SIG-M5 treated with dmso at 0.1 percent for 504 hours (cell line): ENCODE results near the gene RETREG1.

Source experiments
- DNase-seq: peaks from one replicate; lab custom pipeline; 2025; ENCODE audit not compliant: unreplicated experiment; lab: John Stamatoyannopoulos, UW

The RETREG1 gene

GRCh38 chr5:16529306-16529705 is 87.5 kb downstream of the RETREG1 start:
- DNase-seq: no peak

GRCh38 chr5:16528382-16529110 is 88.3 kb downstream of the RETREG1 start:
- DNase-seq: no peak

GRCh38 chr5:16525651-16526050 is 91.1 kb downstream of the RETREG1 start:
- DNase-seq: no peak

- no peak for DNase-seq
Measured at GRCh38 chr5:16524286-16524685, 92.5 kb downstream of the RETREG1 start.

GRCh38 chr5:16521521-16522483 is 95.0 kb downstream of the RETREG1 start:
- no peak for DNase-seq

- no peak for DNase-seq
Measured at GRCh38 chr5:16520841-16521240, 96.0 kb downstream of the RETREG1 start.

GRCh38 chr5:16519435-16519834 is 97.4 kb downstream of the RETREG1 start:
- no peak for DNase-seq

GRCh38 chr5:16518606-16519005 is 98.2 kb downstream of the RETREG1 start:
- no peak for DNase-seq

- DNase-seq: no peak
Measured at GRCh38 chr5:16515532-16515931, 101.3 kb downstream of the RETREG1 start.

- DNase-seq: no peak
Measured at GRCh38 chr5:16510098-16510497, 106.7 kb downstream of the RETREG1 start.

- DNase-seq: no peak
Measured at GRCh38 chr5:16508730-16509531, 107.9 kb downstream of the RETREG1 start.

- DNase-seq: no peak
Measured at GRCh38 chr5:16507716-16508115, 109.1 kb downstream of the RETREG1 start.

GRCh38 chr5:16505904-16506303 is 110.9 kb downstream of the RETREG1 start:
- no peak for DNase-seq

- no peak for DNase-seq
Measured at GRCh38 chr5:16505140-16505891, 111.5 kb downstream of the RETREG1 start.

- DNase-seq: no peak
Measured at GRCh38 chr5:16504571-16504970, 112.2 kb downstream of the RETREG1 start.

GRCh38 chr5:16502866-16503265 is 113.9 kb downstream of the RETREG1 start:
- DNase-seq: no peak

- DNase-seq: no peak
Measured at GRCh38 chr5:16500024-16500423, 116.8 kb downstream of the RETREG1 start.

- no peak for DNase-seq
Measured at GRCh38 chr5:16497546-16497945, 119.3 kb downstream of the RETREG1 start.

- peak; percentile 9 for DNase-seq
Measured at GRCh38 chr5:16493261-16493660, 123.5 kb downstream of the RETREG1 start.

GRCh38 chr5:16492398-16493140 is 124.2 kb downstream of the RETREG1 start:
- DNase-seq: no peak
